Left colon (tissue), 2 donors: ENCODE measurements around the gene MANSC4. TPM values are rescaled to one million over a fixed set of nuclear protein-coding genes. Genes with fewer than 3 reads are reported as not detected.
"Not testable (repeated sequence)": the region's sequence is repeated elsewhere in the genome, so short reads cannot be mapped to it uniquely, and the experiment has no call there.

ENCODE experiments used
- ATAC-seq: fragments of 200-7000 bp; cut with Tn5 transposase; one replicate; pipeline ENCODE4 v1.9.1; 2020; ENCODE audit warnings: mild to moderate bottlenecking, moderate library complexity
- DNase-seq, 2 donors: peaks; one replicate each; pipeline ENCODE4 v3.0.0-alpha.2; 2020
- intact Hi-C, 2 donors: fragments of 100-400 bp; cut with DNase I in 1 of 2; cut with micrococcal nuclease in 1 of 2; formaldehyde crosslinking; loops; one replicate each; pipeline versions ENCODE4 v1.11.2 to v1.14.0; 2022; cut with DNase I, micrococcal nuclease
- total RNA-seq, 2 donors: library from RNA; stranded (reverse); fragmentation: NEBNext Ultra II Directional; extraction: Animal tissue kit (Norgen Biotek cat#: 25700); gene quantifications; one replicate each; pipeline ENCODE4 v1.2.1, GENCODE V29; 2021
- donor health status: DM: no; HTN: no; CAD: no.
- donor health status: DM: yes; HTN: yes; CAD: no.

MANSC4 gene
- total RNA-seq, 2 donors from 2014 or later: not detected

GRCh38 chr12:27769142-27769673 lies 10.8 kb downstream of the MANSC4 start:
- DNase-seq (no peak), ATAC-seq (peak; percentile 67)
- intact Hi-C loops: no loop called here

- no peak for ATAC-seq
- no peak for DNase-seq
- intact Hi-C loops: no loop called here
Observed at GRCh38 chr12:27766587-27766986, 13.4 kb downstream of the MANSC4 start.

DNA sequence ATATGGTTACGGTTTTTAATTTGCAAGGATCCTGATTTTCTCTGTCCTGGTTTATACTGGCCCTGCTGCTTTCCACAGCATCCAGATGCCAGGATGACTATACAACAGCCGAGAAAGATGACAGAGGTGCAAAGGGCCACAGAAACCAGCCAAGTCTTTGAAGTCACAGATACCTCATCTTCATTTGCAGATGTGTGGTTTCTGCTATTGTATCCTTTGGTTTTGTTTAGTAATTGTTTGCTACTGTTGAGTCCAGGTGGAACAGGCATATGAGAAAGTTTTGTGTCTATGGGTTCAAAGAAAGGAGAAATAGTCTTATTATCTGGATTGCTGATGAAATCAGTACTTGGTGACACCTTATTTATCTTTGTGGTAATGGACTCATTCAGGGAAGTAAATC lies 17.3 kb downstream of the MANSC4 start:
- intact Hi-C loops: no loop called here
- DNase-seq (no peak), ATAC-seq (no peak)

DNA sequence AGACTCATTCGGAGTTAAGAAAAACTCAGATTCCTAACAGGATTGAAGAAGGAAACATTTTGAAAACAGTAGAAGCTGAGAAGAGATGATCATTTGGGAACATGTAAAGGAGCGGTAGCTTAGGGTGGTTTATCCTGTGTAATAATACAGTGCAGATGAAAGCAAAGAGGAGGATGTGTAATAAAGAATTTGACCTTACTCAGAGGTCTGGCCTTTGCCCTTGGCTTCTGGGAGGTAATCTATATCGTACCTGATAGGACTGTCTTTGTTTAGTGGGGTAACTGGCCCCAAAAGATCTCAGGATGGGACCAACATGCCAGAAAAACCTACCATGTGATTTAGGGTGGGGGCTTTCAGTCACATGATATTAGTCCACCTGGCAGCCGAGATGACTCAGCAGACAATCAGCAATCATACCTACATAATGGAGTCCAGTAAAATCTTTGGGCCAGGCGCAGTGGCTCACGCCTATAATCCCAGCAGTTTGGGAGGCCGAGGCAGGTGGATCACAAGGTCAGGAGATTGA lies 23.3 kb downstream of the MANSC4 start:
- DNase-seq (no peak), ATAC-seq (no peak)
- intact Hi-C loops: no loop called here

DNA sequence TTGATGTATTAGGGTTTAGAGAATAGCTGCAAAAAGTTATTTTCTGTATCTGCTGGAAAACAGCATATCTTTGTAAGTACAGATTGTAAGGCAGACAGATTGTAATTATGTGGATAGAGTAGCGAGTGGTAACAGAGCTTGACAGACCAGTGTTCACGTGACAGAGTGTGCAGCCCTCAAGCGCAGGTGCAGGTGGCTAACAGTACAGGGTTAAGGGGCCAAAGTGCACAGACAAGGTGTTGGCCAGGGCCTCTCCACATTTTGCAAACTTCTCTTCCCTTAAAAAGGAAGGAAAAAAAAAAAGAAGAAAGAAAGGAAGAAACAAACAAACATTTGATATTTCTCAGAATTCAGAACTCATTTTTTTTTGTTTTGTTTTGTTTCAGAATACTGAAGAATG lies 25.2 kb downstream of the MANSC4 start:
- ATAC-seq (peak; percentile 87), DNase-seq (peak; percentile 46 to 73)
- intact Hi-C loops: no loop called here

DNA sequence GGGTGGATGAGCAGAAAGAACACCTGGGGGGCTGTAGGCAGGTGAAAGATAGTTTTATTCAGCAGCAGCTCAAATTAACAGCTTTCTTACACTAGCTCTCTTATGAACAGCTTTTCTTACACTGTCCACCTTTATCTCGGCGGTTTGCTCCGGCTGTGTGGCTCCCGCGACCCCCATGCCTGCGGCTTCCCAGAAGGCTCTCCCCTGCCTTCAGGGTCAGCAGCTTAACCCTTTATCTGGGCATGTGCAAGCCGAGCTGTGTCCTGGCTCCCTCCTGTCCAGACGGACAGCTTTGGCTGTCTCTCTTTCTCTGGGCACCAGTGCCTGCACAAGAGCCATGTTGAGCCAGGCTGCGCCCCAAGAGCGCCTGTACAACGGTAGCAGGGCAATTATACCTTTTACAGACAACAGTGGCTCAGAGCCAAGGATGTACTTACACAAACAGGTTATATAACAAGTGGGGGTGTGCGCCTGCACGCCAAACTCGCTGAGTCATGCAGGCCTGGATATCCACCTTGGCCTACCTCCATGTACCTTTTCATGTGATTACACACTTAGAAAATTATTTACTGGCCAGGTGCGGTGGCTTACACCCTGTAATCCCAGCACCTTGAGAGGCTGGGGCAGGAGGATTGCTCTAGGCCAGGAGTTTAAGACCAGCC lies 28.5 kb downstream of the MANSC4 start:
- ATAC-seq: peak; percentile 83
- intact Hi-C loops: no loop called here
- peak; percentile 69 to 88 for DNase-seq

DNA sequence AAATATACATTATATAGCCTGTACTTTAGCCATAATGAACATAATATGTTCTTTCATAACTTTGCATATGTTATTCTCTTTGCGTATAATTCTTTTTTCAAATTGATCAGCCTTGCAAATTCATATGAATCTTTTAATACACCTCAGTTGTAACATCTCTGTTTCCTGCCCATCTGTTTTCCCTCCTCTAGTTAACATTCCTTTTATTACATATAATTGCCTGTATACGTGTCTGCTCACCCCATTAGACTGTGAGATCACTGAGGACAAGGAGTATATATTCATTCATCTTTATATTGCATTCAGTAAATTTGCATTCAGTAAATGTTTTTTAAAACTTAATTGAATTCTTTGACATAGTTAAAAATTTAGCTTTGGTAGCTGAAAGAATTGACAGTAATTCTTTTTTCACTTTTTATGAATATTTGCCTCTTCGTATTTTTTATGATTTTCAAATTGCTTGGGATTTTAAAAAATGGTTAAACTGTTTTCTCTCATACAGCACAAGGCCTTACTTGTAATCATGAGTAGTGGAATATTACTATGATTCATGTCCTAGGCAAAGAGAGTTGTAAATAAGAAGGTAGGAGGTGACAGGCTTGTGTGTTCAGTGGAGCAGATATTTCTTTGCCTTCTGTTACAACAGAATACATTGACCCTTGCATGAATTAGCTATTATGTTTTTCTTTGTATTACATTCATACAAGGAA lies 32.8 kb downstream of the MANSC4 start:
- DNase-seq (no peak), ATAC-seq (peak; percentile 67)
- intact Hi-C loops: no loop called here

DNA sequence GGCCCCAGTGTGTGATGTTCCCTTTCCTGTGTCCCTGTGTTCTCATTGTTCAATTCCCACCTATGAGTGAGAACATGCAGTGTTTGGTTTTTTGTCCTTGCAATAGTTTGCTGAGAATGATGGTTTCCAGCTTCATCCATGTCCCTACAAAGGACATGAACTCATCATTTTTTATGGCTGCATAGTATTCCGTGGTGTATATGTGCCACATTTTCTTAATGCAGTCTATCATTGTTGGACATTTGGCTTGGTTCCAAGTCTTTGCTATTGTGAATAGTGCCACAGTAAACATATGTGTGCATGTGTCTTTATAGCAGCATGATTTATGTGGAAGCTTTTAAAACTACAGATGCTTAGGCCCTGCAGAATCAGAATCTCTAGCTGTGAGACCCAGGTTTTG lies 34.3 kb downstream of the MANSC4 start:
- intact Hi-C loops, ATAC-seq, DNase-seq: not testable (repeated sequence)

DNA sequence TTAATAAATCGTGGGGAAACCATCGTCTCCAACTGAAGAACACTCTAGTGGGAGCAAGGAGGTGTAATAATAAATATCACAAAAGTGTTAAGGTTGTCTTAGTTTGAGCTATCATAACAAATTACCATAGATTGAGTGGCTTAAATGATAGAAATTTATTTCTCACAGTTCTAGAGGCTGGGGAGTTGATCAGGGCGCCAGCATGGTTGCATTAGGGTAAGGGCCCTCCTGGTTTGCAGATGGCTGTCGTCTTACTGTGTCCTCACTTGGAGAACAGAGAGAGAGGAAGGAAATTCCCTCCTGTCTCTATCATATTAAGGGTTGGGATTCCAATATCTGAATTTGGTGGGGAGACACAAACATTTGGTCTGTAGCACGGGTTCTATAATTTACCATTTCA lies 36.4 kb downstream of the MANSC4 start:
- DNase-seq (no peak), ATAC-seq (no peak)
- intact Hi-C loops: no loop called here

DNA sequence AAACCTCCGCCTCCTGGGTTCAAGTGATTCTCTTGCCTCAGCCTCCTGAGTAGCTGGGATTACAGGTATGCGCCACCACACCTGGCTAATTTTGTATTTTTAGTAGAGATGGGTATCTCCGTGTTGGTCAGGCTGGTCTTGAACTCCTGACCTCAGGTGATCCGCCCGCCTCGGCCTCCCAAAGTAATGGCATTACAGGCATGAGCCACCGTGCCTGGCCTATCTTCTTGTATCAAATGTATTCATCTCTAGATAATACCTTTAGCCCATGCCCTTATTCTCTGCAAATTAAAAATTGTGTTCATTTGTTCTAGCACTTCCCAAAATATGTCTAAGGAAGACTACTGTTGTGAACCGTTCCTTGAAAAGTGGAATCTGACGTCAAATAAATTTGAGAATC lies 45.7 kb downstream of the MANSC4 start:
- DNase-seq, ATAC-seq: not testable (repeated sequence)
- intact Hi-C loops: loop anchor here in 1 of 2 donors (5.0 kb wide), 2 partner anchors 88 to 208 kb away; no protein-coding TSS in a partner anchor

- ATAC-seq: no peak
- no peak for DNase-seq
- intact Hi-C loops: loop anchor here in 1 of 2 donors (5.0 kb wide), 2 partner anchors 89 to 209 kb away; no protein-coding TSS in a partner anchor
Observed at GRCh38 chr12:27733791-27734190, 46.2 kb downstream of the MANSC4 start.

GRCh38 chr12:27733052-27733656 lies 46.9 kb downstream of the MANSC4 start:
- ATAC-seq (peak; percentile 82), DNase-seq (peak in 1 of 2 donors; percentile 21)

GRCh38 chr12:27732281-27732680 lies 47.8 kb downstream of the MANSC4 start:
- ATAC-seq (peak; percentile 86), DNase-seq (peak in 1 of 2 donors; percentile 38)
- intact Hi-C loops: loop anchor here in 1 of 2 donors (5.0 kb wide), 2 partner anchors 90 to 210 kb away; no protein-coding TSS in a partner anchor

More at GRCh38 chr12:27733052-27733656, 46.9 kb downstream of the MANSC4 start:
- intact Hi-C loops: loop anchor here in 1 of 2 donors (5.0 kb wide), 2 partner anchors 89 to 209 kb away; no protein-coding TSS in a partner anchor

- ATAC-seq (no peak), DNase-seq (no peak)
- intact Hi-C loops: loop anchor here in 1 of 2 donors (5.0 kb wide), 2 partner anchors 92 to 212 kb away; no protein-coding TSS in a partner anchor
Observed at GRCh38 chr12:27730097-27730588, 49.9 kb downstream of the MANSC4 start.

DNA sequence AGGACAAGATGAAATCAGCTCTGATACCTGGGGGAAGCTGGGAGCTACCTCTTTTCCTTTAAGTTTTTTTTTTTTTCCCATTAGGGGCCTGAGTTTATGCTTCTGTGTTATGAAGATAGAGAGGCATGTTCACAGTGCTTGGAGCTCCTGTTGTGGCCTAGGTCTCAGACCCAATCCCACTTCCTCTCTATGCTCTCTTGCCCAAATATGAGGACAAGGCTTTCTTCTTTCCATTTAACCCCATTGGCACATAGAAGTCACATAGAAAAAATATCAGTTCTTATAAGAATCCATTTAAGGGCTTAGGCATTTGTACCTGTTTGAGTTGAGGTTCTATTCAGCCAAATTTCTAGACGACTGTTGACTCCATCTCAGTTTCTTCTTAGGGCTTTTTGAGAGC lies 56.8 kb downstream of the MANSC4 start:
- DNase-seq (no peak), ATAC-seq (no peak)
- intact Hi-C loops: no loop called here
